GM15510 (cell line): Measurements from ENCODE around the gene NEUROD1.

ENCODE experiments used
- POLR2A ChIP-seq: IDR thresholded peaks from 3 replicates; pipeline ENCODE4 v1.6.1; 2011; ENCODE audit warnings: borderline replicate concordance; ENCODE audit not compliant: insufficient read length; ENCODE audit errors: extremely low read depth

The NEUROD1 gene

GRCh38 chr2:181682026-181682789 lies 1.9 kb upstream of the NEUROD1 start:
- TF ChIP-seq POLR2A = no peak

- no peak for TF ChIP-seq POLR2A
Measured at GRCh38 chr2:181680937-181681811, 857 bp upstream of the NEUROD1 start.

GRCh38 chr2:181679544-181679979 lies 755 bp downstream of the NEUROD1 start:
- TF ChIP-seq POLR2A = no peak

- no peak for TF ChIP-seq POLR2A
Measured at GRCh38 chr2:181678861-181679543, 1.3 kb downstream of the NEUROD1 start.

- no peak for TF ChIP-seq POLR2A
Measured at GRCh38 chr2:181677912-181678586, 2.3 kb downstream of the NEUROD1 start.

GRCh38 chr2:181675254-181675653 lies 5.1 kb downstream of the NEUROD1 start:
- TF ChIP-seq POLR2A = no peak

GRCh38 chr2:181674461-181674860 lies 5.9 kb downstream of the NEUROD1 start:
- no peak for TF ChIP-seq POLR2A

- TF ChIP-seq POLR2A = no peak
Measured at GRCh38 chr2:181673173-181673572, 7.1 kb downstream of the NEUROD1 start.

GRCh38 chr2:181672255-181673008 lies 7.9 kb downstream of the NEUROD1 start:
- no peak for TF ChIP-seq POLR2A

- no peak for TF ChIP-seq POLR2A
Measured at GRCh38 chr2:181670632-181671031, 9.7 kb downstream of the NEUROD1 start.

GRCh38 chr2:181667234-181667633 lies 13.1 kb downstream of the NEUROD1 start:
- no peak for TF ChIP-seq POLR2A

- TF ChIP-seq POLR2A = no peak
Measured at GRCh38 chr2:181662287-181662686, 18.0 kb downstream of the NEUROD1 start.

- TF ChIP-seq POLR2A = no peak
Measured at GRCh38 chr2:181660181-181660580, 20.1 kb downstream of the NEUROD1 start.

GRCh38 chr2:181658444-181658843 lies 21.9 kb downstream of the NEUROD1 start:
- TF ChIP-seq POLR2A = no peak
